ENCODE results near the gene COMMD10. TPM values are rescaled to one million over a fixed set of nuclear protein-coding genes. Genes with fewer than 3 reads are reported as not detected.

The COMMD10 gene
- total RNA-seq (10 to 100 TPM; 31.4 to 32.0 TPM), polyA plus RNA-seq (10 to 100 TPM; 38.4 to 54.3 TPM)

- DNase-seq: peak; percentile 79 to 88 (median 83)
- intact Hi-C loops (cut with micrococcal nuclease): loop anchor here (1.0 to 2.0 kb wide), 3 partner anchors 244 to 540 kb away; partner anchors contain the start of genes AP3S1, ATG12, FEM1C and TMED7
- Histone ChIP-seq H3K27me3 (ENCODE audit: insufficient read depth, low read length) (no peaks in the 10 kb centered on the region), H3K4me1 (ENCODE audit: insufficient read depth, low read length) (peaks cover 33% of the 10 kb centered on the region), H3K9me3 (ENCODE audit: control insufficient read depth in 1 of 2, low read length in 2 of 2) (no peaks in the 10 kb centered on the region), H3K4me3 (ENCODE audit: low read length in 2 of 2) (peak within 1 kb of the TSS; percentile 76 to 96), H3K36me3 (ENCODE audit: insufficient read depth, low read length) (peaks cover 7% of the 10 kb centered on the region), H3K27ac (ENCODE audit: low read depth, low read length) (peak within 1 kb of the TSS; percentile 78)
- no peaks in the 10 kb centered on the region for H3K27me3 Mint-ChIP-seq
- ChIA-PET POLR2A (ENCODE audit: partially characterized antibody) (interaction anchor here (0.8 to 3.0 kb wide), 6 partner anchors 242 to 541 kb away, joined by 3 to 11 read pairs (median 6); partner anchors contain the start of genes AP3S1, ATG12, FEM1C and TMED7), CTCF (ENCODE audit: partially characterized antibody) (interaction anchor here (0.6 to 2.7 kb wide), 4 partner anchors 15 to 456 kb away, joined by 3 to 7 read pairs (median 5); no protein-coding TSS in a partner anchor)
- H3K27ac Mint-ChIP-seq: peak within 1 kb of the TSS; percentile 92 to 99 (median 98)
- peaks cover 0 to 2% (median 0%) of the 10 kb centered on the region in 8 donors for H3K9me3 Mint-ChIP-seq
- peaks cover 21 to 29% of the 10 kb centered on the region in 2 donors for H3K36me3 Mint-ChIP-seq
- peaks cover 31 to 65% (median 43%) of the 10 kb centered on the region in 4 donors for H3K4me1 Mint-ChIP-seq
- H3K4me3 Mint-ChIP-seq: peak within 1 kb of the TSS; percentile 92 to 96 (median 96)
These were observed at the start of gene COMMD10 for GRCh38 chr5:116084871-116085715. Gene COMMD10 (plus strand): TSS chr5:116085025.

GRCh38 chr5:116035123-116035522, 49.7 kb upstream of the COMMD10 start:
- Histone ChIP-seq H3K9me3 (ENCODE audit: control insufficient read depth in 1 of 2, low read length in 2 of 2) (no peaks in the 10 kb centered on the region), H3K4me3 (ENCODE audit: low read length in 2 of 2) (no peak overlapping the region), H3K36me3 (ENCODE audit: insufficient read depth, low read length) (no peaks in the 10 kb centered on the region), H3K4me1 (ENCODE audit: insufficient read depth, low read length) (no peaks in the 10 kb centered on the region), H3K27ac (ENCODE audit: low read depth, low read length) (no peak overlapping the region), H3K27me3 (ENCODE audit: insufficient read depth, low read length) (no peaks in the 10 kb centered on the region)
- no peak for DNase-seq
- Mint-ChIP-seq H3K36me3 (no peaks in the 10 kb centered on the region), H3K27me3 (peaks cover 10 to 15% of the 10 kb centered on the region in 2 donors), H3K9me3 (no peaks in the 10 kb centered on the region), H3K4me1 (peaks cover 0 to 1% (median 0%) of the 10 kb centered on the region in 4 donors), H3K4me3 (no peak overlapping the region), H3K27ac (no peak overlapping the region)
- intact Hi-C loops (cut with micrococcal nuclease): no loop called here
- ChIA-PET POLR2A (ENCODE audit: partially characterized antibody) (no interaction called here), CTCF (ENCODE audit: partially characterized antibody) (no interaction called here)

GRCh38 chr5:116037236-116037822, 47.5 kb upstream of the COMMD10 start:
- Histone ChIP-seq H3K4me1 (ENCODE audit: insufficient read depth, low read length) (no peaks in the 10 kb centered on the region), H3K36me3 (ENCODE audit: insufficient read depth, low read length) (no peaks in the 10 kb centered on the region), H3K9me3 (ENCODE audit: control insufficient read depth in 1 of 2, low read length in 2 of 2) (no peaks in the 10 kb centered on the region), H3K4me3 (ENCODE audit: low read length in 2 of 2) (no peak overlapping the region), H3K27me3 (ENCODE audit: insufficient read depth, low read length) (no peaks in the 10 kb centered on the region), H3K27ac (ENCODE audit: low read depth, low read length) (no peak overlapping the region)
- CTCF ChIA-PET (ENCODE audit: partially characterized antibody): no interaction called here
- no peaks in the 10 kb centered on the region for H3K36me3 Mint-ChIP-seq
- no peak overlapping the region for H3K4me3 Mint-ChIP-seq
- no peaks in the 10 kb centered on the region for H3K4me1 Mint-ChIP-seq
- DNase-seq: no peak
- POLR2A ChIA-PET (ENCODE audit: partially characterized antibody): no interaction called here
- H3K9me3 Mint-ChIP-seq: peaks cover 0 to 2% (median 0%) of the 10 kb centered on the region in 8 donors
- no peak overlapping the region for H3K27ac Mint-ChIP-seq
- peaks cover 11 to 15% of the 10 kb centered on the region in 2 donors for H3K27me3 Mint-ChIP-seq
- intact Hi-C loops (cut with micrococcal nuclease): no loop called here

- DNase-seq: no peak
- H3K27me3 Mint-ChIP-seq: peaks cover 12 to 16% of the 10 kb centered on the region in 2 donors
These were observed 46.0 kb upstream of the COMMD10 start for GRCh38 chr5:116038817-116039216.

GRCh38 chr5:116042375-116042774, 42.5 kb upstream of the COMMD10 start:
- no peaks in the 10 kb centered on the region for H3K4me1 ChIP-seq (ENCODE audit: insufficient read depth, low read length)
- H3K36me3 ChIP-seq (ENCODE audit: insufficient read depth, low read length): no peaks in the 10 kb centered on the region
- no peaks in the 10 kb centered on the region for H3K9me3 ChIP-seq (ENCODE audit: control insufficient read depth in 1 of 2, low read length in 2 of 2)
- H3K27ac Mint-ChIP-seq: no peak overlapping the region
- ChIA-PET CTCF (ENCODE audit: partially characterized antibody) (interaction anchor here (0.6 kb wide), 1 partner anchor 468 kb away, joined by 3 read pairs; no protein-coding TSS in a partner anchor), POLR2A (ENCODE audit: partially characterized antibody) (no interaction called here)
- peaks cover 9 to 12% of the 10 kb centered on the region in 2 donors for H3K27me3 Mint-ChIP-seq
- H3K27ac ChIP-seq (ENCODE audit: low read depth, low read length): no peak overlapping the region
- no peak for DNase-seq
- H3K9me3 Mint-ChIP-seq: peaks cover 0 to 2% (median 0%) of the 10 kb centered on the region in 8 donors
- no peaks in the 10 kb centered on the region for H3K4me1 Mint-ChIP-seq
- intact Hi-C loops (cut with micrococcal nuclease): no loop called here
- no peak overlapping the region for H3K4me3 Mint-ChIP-seq
- H3K27me3 ChIP-seq (ENCODE audit: insufficient read depth, low read length): no peaks in the 10 kb centered on the region
- H3K4me3 ChIP-seq (ENCODE audit: low read length in 2 of 2): no peak overlapping the region
- H3K36me3 Mint-ChIP-seq: no peaks in the 10 kb centered on the region

More at GRCh38 chr5:116038817-116039216, 46.0 kb upstream of the COMMD10 start:
- no peaks in the 10 kb centered on the region for H3K9me3 ChIP-seq (ENCODE audit: control insufficient read depth in 1 of 2, low read length in 2 of 2)
- Mint-ChIP-seq H3K27ac (no peak overlapping the region), H3K4me1 (no peaks in the 10 kb centered on the region), H3K4me3 (no peak overlapping the region), H3K9me3 (peaks cover 0 to 2% (median 0%) of the 10 kb centered on the region in 8 donors), H3K36me3 (no peaks in the 10 kb centered on the region)
- ChIA-PET POLR2A (ENCODE audit: partially characterized antibody) (no interaction called here), CTCF (ENCODE audit: partially characterized antibody) (no interaction called here)
- H3K4me1 ChIP-seq (ENCODE audit: insufficient read depth, low read length): no peaks in the 10 kb centered on the region
- intact Hi-C loops (cut with micrococcal nuclease): no loop called here
- no peaks in the 10 kb centered on the region for H3K27me3 ChIP-seq (ENCODE audit: insufficient read depth, low read length)
- no peaks in the 10 kb centered on the region for H3K36me3 ChIP-seq (ENCODE audit: insufficient read depth, low read length)
- no peak overlapping the region for H3K27ac ChIP-seq (ENCODE audit: low read depth, low read length)
- H3K4me3 ChIP-seq (ENCODE audit: low read length in 2 of 2): no peak overlapping the region

- Mint-ChIP-seq H3K9me3 (peaks cover 0 to 2% (median 0%) of the 10 kb centered on the region in 8 donors), H3K36me3 (no peaks in the 10 kb centered on the region), H3K4me1 (no peaks in the 10 kb centered on the region), H3K27me3 (peaks cover 6 to 10% of the 10 kb centered on the region in 2 donors), H3K27ac (no peak overlapping the region), H3K4me3 (no peak overlapping the region)
- no peaks in the 10 kb centered on the region for H3K9me3 ChIP-seq (ENCODE audit: control insufficient read depth in 1 of 2, low read length in 2 of 2)
- no peaks in the 10 kb centered on the region for H3K27me3 ChIP-seq (ENCODE audit: insufficient read depth, low read length)
- POLR2A ChIA-PET (ENCODE audit: partially characterized antibody): no interaction called here
- intact Hi-C loops (cut with micrococcal nuclease): no loop called here
- CTCF ChIA-PET (ENCODE audit: partially characterized antibody): interaction anchor here (1.2 kb wide), 1 partner anchor 25 kb away, joined by 4 read pairs; no protein-coding TSS in a partner anchor
- H3K27ac ChIP-seq (ENCODE audit: low read depth, low read length): no peak overlapping the region
- H3K4me3 ChIP-seq (ENCODE audit: low read length in 2 of 2): no peak overlapping the region
- no peaks in the 10 kb centered on the region for H3K36me3 ChIP-seq (ENCODE audit: insufficient read depth, low read length)
- no peak for DNase-seq
- no peaks in the 10 kb centered on the region for H3K4me1 ChIP-seq (ENCODE audit: insufficient read depth, low read length)
These were observed 40.8 kb upstream of the COMMD10 start for GRCh38 chr5:116044073-116044472.

GRCh38 chr5:116045821-116046220, 39.0 kb upstream of the COMMD10 start:
- Mint-ChIP-seq H3K27me3 (peaks cover 8 to 12% of the 10 kb centered on the region in 2 donors), H3K4me3 (no peak overlapping the region), H3K36me3 (no peaks in the 10 kb centered on the region), H3K27ac (no peak overlapping the region), H3K4me1 (no peaks in the 10 kb centered on the region), H3K9me3 (peaks cover 0 to 2% (median 0%) of the 10 kb centered on the region in 8 donors)
- POLR2A ChIA-PET (ENCODE audit: partially characterized antibody): no interaction called here
- H3K4me1 ChIP-seq (ENCODE audit: insufficient read depth, low read length): no peaks in the 10 kb centered on the region
- no peak for DNase-seq
- CTCF ChIA-PET (ENCODE audit: partially characterized antibody): no interaction called here
- intact Hi-C loops (cut with micrococcal nuclease): no loop called here
- no peaks in the 10 kb centered on the region for H3K36me3 ChIP-seq (ENCODE audit: insufficient read depth, low read length)
- no peak overlapping the region for H3K4me3 ChIP-seq (ENCODE audit: low read length in 2 of 2)
- H3K27ac ChIP-seq (ENCODE audit: low read depth, low read length): no peak overlapping the region
- H3K27me3 ChIP-seq (ENCODE audit: insufficient read depth, low read length): no peaks in the 10 kb centered on the region
- no peaks in the 10 kb centered on the region for H3K9me3 ChIP-seq (ENCODE audit: control insufficient read depth in 1 of 2, low read length in 2 of 2)

Data from CD4-positive, alpha-beta memory T cell (primary cell).